Measurements from ENCODE around the gene IMMP2L. TPM values are rescaled to one million over a fixed set of nuclear protein-coding genes. Genes with fewer than 3 reads are reported as not detected.

Gene IMMP2L
- total RNA-seq, 1 donor from 2014 or later: 21.5 TPM

GRCh38 chr7:110987127-110987693 lies 575.1 kb downstream of the IMMP2L start:
- Histone ChIP-seq H3K4me3 (no peak overlapping the region), H3K9ac (no peak overlapping the region), H4K20me1 (ENCODE audit: low read depth) (no peaks in the 10 kb centered on the region), H3K4me2 (no peak overlapping the region), H3K27me3 (no peaks in the 10 kb centered on the region), H3F3A (ENCODE audit: low read depth) (no peaks in the 10 kb centered on the region), H2AFZ (replicated peaks) (no peak overlapping the region), H3K79me2 (ENCODE audit: low read depth) (no peaks in the 10 kb centered on the region), H3K9me3 (ENCODE audit: low read depth) (no peaks in the 10 kb centered on the region), H3K4me1 (no peaks in the 10 kb centered on the region), H3K36me3 (no peaks in the 10 kb centered on the region), H3K27ac (no peak overlapping the region)
- Mint-ChIP-seq H3K4me1 (no peaks in the 10 kb centered on the region), H3K9me3 (no peaks in the 10 kb centered on the region), H3K27ac (no peak overlapping the region), H3K4me3 (no peak overlapping the region), H3K27me3 (ENCODE audit: insufficient read depth, low read depth) (no peaks in the 10 kb centered on the region), H3K36me3 (no peaks in the 10 kb centered on the region)
- TF ChIP-seq CTCF (IDR thresholded peaks at IDR 0.05): no peak
- TF ChIP-seq EZH2phosphoT487 (IDR thresholded peaks at IDR 0.05): no peak
- TF ChIP-seq EZH2 (IDR thresholded peaks at IDR 0.05): no peak
- no peak for DNase-seq (ENCODE audit: low spot score)

DNA sequence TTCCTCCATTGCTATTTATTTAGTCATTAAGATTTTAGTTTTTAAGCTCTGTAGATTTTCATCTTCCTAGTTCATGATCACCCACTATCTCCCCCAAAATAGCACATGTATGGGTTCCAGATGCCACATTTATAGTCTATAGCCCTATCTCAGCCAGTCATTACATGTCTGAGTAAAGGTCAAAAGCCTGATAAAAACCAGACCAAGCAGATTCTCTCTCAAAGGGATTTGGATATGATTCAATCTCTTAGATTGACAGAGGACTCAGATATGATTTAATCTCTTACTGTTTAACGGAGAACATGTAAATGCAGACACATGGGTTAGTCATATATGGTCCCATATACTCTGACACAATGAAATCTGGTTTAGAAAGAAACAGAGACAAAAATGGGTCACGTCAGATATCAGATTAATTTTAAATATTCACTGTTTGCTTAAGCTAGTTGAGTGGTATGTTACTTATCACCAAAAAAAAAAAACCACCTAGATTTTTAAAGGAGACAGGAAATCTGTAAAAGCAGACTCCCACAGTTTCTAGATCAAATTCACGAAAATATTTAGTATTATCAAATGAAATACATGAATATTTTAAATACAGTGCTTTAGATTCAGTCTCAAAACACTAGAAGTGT lies 578.4 kb downstream of the IMMP2L start:
- H3K27me3 Mint-ChIP-seq (ENCODE audit: insufficient read depth, low read depth): no peaks in the 10 kb centered on the region
- no peak overlapping the region for H3K4me2 ChIP-seq
- no peaks in the 10 kb centered on the region for H3K4me1 ChIP-seq
- H3K27ac ChIP-seq: no peak overlapping the region
- no peaks in the 10 kb centered on the region for H3K79me2 ChIP-seq (ENCODE audit: low read depth)
- H3K4me3 Mint-ChIP-seq: no peak overlapping the region
- no peak overlapping the region for H2AFZ ChIP-seq (replicated peaks)
- H3K9me3 Mint-ChIP-seq: no peaks in the 10 kb centered on the region
- H3K36me3 ChIP-seq: no peaks in the 10 kb centered on the region
- no peak overlapping the region for H3K9ac ChIP-seq
- no peaks in the 10 kb centered on the region for H3K4me1 Mint-ChIP-seq
- no peak for TF ChIP-seq EZH2phosphoT487 (IDR thresholded peaks at IDR 0.05)
- no peak for TF ChIP-seq EZH2 (IDR thresholded peaks at IDR 0.05)
- TF ChIP-seq CTCF (IDR thresholded peaks at IDR 0.05): no peak
- H3K27me3 ChIP-seq: no peaks in the 10 kb centered on the region
- DNase-seq (ENCODE audit: low spot score): no peak
- H3K27ac Mint-ChIP-seq: no peak overlapping the region
- H3K4me3 ChIP-seq: no peak overlapping the region
- H3K9me3 ChIP-seq (ENCODE audit: low read depth): no peaks in the 10 kb centered on the region
- H3F3A ChIP-seq (ENCODE audit: low read depth): no peaks in the 10 kb centered on the region
- no peaks in the 10 kb centered on the region for H4K20me1 ChIP-seq (ENCODE audit: low read depth)
- no peaks in the 10 kb centered on the region for H3K36me3 Mint-ChIP-seq

DNA sequence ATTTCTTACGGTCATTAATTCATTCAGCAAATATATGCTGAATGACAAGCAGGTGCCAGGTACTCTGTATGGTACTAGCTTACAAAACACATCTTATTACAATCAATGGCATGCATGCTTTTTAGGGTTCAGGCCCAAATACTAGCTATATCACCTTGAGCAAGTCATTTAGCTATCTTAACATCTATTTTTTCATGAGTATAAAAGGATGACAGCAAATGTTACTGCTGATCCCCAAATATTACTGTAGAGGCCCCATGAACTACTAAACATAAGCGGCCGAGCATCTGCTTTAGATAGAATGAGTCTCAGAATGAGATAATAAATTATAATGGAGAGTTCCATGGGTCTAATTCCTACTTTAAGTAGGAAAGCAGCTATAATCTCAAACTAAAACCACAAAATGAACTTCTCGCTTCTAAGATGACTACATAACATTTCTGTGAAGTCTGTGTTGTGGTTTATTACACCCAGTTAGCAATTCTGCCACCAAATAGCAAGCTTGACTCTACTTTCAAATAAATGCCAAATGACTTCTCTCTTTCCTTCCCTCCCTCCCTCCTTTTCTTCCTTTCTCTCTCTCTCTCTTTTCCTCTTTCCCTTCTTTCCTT lies 585.1 kb downstream of the IMMP2L start:
- Histone ChIP-seq H3K36me3 (no peaks in the 10 kb centered on the region), H3K27me3 (no peaks in the 10 kb centered on the region), H2AFZ (replicated peaks) (no peak overlapping the region), H3K9ac (no peak overlapping the region), H3K9me3 (ENCODE audit: low read depth) (no peaks in the 10 kb centered on the region), H3K4me2 (no peak overlapping the region), H3K4me1 (no peaks in the 10 kb centered on the region), H3K4me3 (no peak overlapping the region), H3K27ac (no peak overlapping the region), H3F3A (ENCODE audit: low read depth) (no peaks in the 10 kb centered on the region), H4K20me1 (ENCODE audit: low read depth) (no peaks in the 10 kb centered on the region), H3K79me2 (ENCODE audit: low read depth) (no peaks in the 10 kb centered on the region)
- H3K36me3 Mint-ChIP-seq: no peaks in the 10 kb centered on the region
- peaks cover 2% of the 10 kb centered on the region for H3K4me1 Mint-ChIP-seq
- no peak for TF ChIP-seq EZH2phosphoT487 (IDR thresholded peaks at IDR 0.05)
- TF ChIP-seq EZH2 (IDR thresholded peaks at IDR 0.05): no peak
- TF ChIP-seq CTCF (IDR thresholded peaks at IDR 0.05): no peak
- no peaks in the 10 kb centered on the region for H3K27me3 Mint-ChIP-seq (ENCODE audit: insufficient read depth, low read depth)
- DNase-seq (ENCODE audit: low spot score): no peak
- H3K27ac Mint-ChIP-seq: no peak overlapping the region
- H3K9me3 Mint-ChIP-seq: no peaks in the 10 kb centered on the region
- no peak overlapping the region for H3K4me3 Mint-ChIP-seq
